A673 (cell line): Measurements from ENCODE around the gene CHD9.

Experiments used
- EZH2 ChIP-seq: fragments of 200-600 bp; sonication (generic); IDR thresholded peaks from 2 replicates; pipeline ENCODE4 v1.6.1; 2017; ENCODE audit warnings: borderline replicate concordance, low read depth, mild to moderate bottlenecking, mixed read lengths, antibody characterized with exemption, low read length; ENCODE audit not compliant: poor library complexity, severe bottlenecking
- TF ChIP-seq, protein P1 (sequence below): fragments of 300-800, 200-600 bp; sonication (generic); conservative IDR thresholded peaks from 2 replicates; pipeline ENCODE4 v1.5.1; 2017; ENCODE audit warnings: low read depth, mild to moderate bottlenecking, antibody characterized with exemption, low read length, moderate library complexity, mixed read lengths

DNA sequence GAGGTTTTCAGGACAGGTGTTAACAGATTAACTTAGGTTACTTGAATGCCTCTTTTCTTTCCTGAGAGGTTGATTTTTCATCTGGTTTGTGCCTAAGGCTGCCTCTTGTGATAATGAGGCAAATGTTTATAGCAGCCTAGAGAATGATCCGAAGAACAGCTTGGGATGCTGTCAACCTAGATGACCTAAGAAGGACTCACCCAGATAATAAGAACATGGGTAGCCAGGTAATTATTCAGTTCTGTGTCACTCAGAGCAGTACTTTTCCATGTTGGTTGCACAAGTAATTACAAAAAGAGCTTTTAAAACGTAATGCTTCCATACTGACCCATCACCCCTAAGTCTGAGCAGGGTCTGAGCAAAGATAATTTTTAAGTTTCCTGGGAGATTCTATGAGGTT, 60.3 kb downstream of the CHD9 start:
- TF ChIP-seq EZH2 = no peak
- TF ChIP-seq, protein P1, sequence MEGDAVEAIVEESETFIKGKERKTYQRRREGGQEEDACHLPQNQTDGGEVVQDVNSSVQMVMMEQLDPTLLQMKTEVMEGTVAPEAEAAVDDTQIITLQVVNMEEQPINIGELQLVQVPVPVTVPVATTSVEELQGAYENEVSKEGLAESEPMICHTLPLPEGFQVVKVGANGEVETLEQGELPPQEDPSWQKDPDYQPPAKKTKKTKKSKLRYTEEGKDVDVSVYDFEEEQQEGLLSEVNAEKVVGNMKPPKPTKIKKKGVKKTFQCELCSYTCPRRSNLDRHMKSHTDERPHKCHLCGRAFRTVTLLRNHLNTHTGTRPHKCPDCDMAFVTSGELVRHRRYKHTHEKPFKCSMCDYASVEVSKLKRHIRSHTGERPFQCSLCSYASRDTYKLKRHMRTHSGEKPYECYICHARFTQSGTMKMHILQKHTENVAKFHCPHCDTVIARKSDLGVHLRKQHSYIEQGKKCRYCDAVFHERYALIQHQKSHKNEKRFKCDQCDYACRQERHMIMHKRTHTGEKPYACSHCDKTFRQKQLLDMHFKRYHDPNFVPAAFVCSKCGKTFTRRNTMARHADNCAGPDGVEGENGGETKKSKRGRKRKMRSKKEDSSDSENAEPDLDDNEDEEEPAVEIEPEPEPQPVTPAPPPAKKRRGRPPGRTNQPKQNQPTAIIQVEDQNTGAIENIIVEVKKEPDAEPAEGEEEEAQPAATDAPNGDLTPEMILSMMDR = no peak
